Cerebellar cortex (tissue), 1 donor: ENCODE measurements around the gene UBE2J1.

Source experiments
- DNase-seq: peaks from one replicate; pipeline ENCODE4 v3.0.0-alpha.2; 2015; ENCODE audit warnings: low spot score

UBE2J1 gene

GRCh38 chr6:89364586-89364985, 12.1 kb upstream of the UBE2J1 start:
- DNase-seq, result no peak

- no peak for DNase-seq
Observed at GRCh38 chr6:89361171-89361570, 8.6 kb upstream of the UBE2J1 start.

- DNase-seq, result no peak
Observed at GRCh38 chr6:89360415-89360999, 8.0 kb upstream of the UBE2J1 start.

- no peak for DNase-seq
Observed at GRCh38 chr6:89359561-89359960, 7.0 kb upstream of the UBE2J1 start.

- DNase-seq, result no peak
Observed at GRCh38 chr6:89357390-89357789, 4.9 kb upstream of the UBE2J1 start.

- no peak for DNase-seq
Observed at GRCh38 chr6:89356642-89357170, 4.2 kb upstream of the UBE2J1 start.

- no peak for DNase-seq
Observed at GRCh38 chr6:89355511-89356194, 3.1 kb upstream of the UBE2J1 start.

- DNase-seq, result no peak
Observed at GRCh38 chr6:89353702-89354392, 1.3 kb upstream of the UBE2J1 start.

GRCh38 chr6:89353118-89353556, 615 bp upstream of the UBE2J1 start:
- no peak for DNase-seq

- peak; percentile 47 for DNase-seq
Observed at GRCh38 chr6:89351671-89352277, 748 bp downstream of the UBE2J1 start.

- DNase-seq, result no peak
Observed at GRCh38 chr6:89350281-89350966, 2.1 kb downstream of the UBE2J1 start.

- no peak for DNase-seq
Observed at GRCh38 chr6:89348372-89348771, 4.2 kb downstream of the UBE2J1 start.

GRCh38 chr6:89347825-89348224, 4.7 kb downstream of the UBE2J1 start:
- no peak for DNase-seq

- no peak for DNase-seq
Observed at GRCh38 chr6:89346433-89346832, 6.1 kb downstream of the UBE2J1 start.

- DNase-seq, result no peak
Observed at GRCh38 chr6:89339565-89339964, 13.0 kb downstream of the UBE2J1 start.

- no peak for DNase-seq
Observed at GRCh38 chr6:89335164-89335563, 17.4 kb downstream of the UBE2J1 start.

- no peak for DNase-seq
Observed at GRCh38 chr6:89330910-89331309, 21.6 kb downstream of the UBE2J1 start.

- no peak for DNase-seq
Observed at GRCh38 chr6:89328976-89329375, 23.5 kb downstream of the UBE2J1 start.

GRCh38 chr6:89324304-89324703, 28.2 kb downstream of the UBE2J1 start:
- DNase-seq, result no peak

GRCh38 chr6:89323511-89323971, 29.0 kb downstream of the UBE2J1 start:
- no peak for DNase-seq

GRCh38 chr6:89321131-89321970, 31.2 kb downstream of the UBE2J1 start:
- DNase-seq, result no peak
